Retinal pigment epithelial cell (primary cell): ENCODE measurements around the gene ITPK1.
"Not testable (repeated sequence)": the region's sequence is repeated elsewhere in the genome, so short reads cannot be mapped to it uniquely, and the experiment has no call there.

Experiments used
- DNase-seq: peaks from one replicate; pipeline ENCODE4 v3.0.0-alpha.2; 2010; ENCODE audit warnings: low read depth
- H3K4me3 ChIP-seq: 2 replicates; pipeline ENCODE4 v1.5.1; 2011; ENCODE audit warnings: mild to moderate bottlenecking, low read length, control low read depth, moderate library complexity
- TF ChIP-seq, protein P1 (sequence below): conservative IDR thresholded peaks from 2 replicates; pipeline ENCODE4 v1.5.1; 2011; ENCODE audit warnings: low read depth, low read length, control low read depth, inconsistent platforms

ITPK1 gene

DNA sequence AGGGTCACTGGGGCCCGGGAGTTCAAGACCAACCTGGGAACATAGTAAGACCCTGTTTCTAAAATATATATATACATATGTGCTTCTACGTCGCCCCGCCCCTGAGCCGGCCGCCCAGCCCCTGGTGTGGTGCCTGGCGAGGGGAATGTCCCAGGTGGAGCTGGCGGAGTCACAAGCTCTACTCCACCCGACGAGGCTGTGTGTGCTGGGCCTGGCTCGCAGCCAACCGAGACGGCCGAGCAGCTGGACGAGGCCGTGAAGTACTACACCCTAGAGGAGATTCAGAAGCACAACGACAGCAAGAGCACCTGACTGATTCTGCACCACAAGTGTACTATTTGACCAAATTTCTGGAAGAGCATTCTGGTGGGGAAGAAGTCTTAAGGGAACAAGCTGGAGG lies 22.1 kb upstream of the ITPK1 start:
- DNase-seq, result no peak
- no peak overlapping the region for H3K4me3 ChIP-seq
- TF ChIP-seq, protein P1, sequence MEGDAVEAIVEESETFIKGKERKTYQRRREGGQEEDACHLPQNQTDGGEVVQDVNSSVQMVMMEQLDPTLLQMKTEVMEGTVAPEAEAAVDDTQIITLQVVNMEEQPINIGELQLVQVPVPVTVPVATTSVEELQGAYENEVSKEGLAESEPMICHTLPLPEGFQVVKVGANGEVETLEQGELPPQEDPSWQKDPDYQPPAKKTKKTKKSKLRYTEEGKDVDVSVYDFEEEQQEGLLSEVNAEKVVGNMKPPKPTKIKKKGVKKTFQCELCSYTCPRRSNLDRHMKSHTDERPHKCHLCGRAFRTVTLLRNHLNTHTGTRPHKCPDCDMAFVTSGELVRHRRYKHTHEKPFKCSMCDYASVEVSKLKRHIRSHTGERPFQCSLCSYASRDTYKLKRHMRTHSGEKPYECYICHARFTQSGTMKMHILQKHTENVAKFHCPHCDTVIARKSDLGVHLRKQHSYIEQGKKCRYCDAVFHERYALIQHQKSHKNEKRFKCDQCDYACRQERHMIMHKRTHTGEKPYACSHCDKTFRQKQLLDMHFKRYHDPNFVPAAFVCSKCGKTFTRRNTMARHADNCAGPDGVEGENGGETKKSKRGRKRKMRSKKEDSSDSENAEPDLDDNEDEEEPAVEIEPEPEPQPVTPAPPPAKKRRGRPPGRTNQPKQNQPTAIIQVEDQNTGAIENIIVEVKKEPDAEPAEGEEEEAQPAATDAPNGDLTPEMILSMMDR, result peak; percentile 26

DNA sequence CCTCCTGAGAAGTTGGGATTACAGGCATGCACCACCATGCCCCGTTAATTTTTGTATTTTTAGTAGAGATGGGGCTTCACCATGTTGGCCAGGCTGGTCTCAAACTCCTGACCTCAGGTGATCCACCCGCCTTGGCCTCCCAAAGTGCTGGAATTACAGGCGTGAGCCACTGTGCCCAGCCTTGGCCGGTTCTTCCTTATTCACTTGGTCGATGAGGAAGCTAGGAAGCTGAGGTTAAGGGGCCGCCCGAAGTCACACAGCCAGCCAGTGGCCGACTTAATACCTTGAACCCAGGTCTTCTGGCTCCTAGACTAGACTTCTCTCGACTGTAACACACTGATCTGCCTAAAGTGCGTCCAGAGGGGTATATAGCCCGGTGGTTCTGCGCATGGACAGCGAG lies 20.8 kb upstream of the ITPK1 start:
- H3K4me3 ChIP-seq, DNase-seq: not testable (repeated sequence)

DNA sequence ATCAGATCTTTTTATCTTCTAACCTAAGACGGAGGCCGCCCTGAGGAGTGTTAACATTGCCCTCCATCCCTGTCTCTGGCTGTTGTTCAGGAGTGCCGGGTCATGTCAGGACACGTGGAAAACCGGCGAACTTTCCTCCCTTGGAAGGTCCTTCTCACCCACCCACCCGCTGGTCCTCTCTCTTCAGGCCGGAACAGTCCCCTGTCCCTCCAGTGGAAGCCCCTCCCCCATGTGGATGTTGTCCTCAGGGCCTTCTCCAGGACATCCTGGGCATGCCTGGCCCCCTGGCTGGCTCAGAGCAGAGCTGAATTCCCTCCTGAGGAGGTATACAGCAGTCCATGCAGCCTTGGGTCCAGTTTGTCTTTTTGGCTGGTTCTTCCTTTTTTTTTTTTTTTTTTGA lies 20.3 kb upstream of the ITPK1 start:
- no peak overlapping the region for H3K4me3 ChIP-seq
- no peak for DNase-seq
- TF ChIP-seq, protein P1, result no peak

DNA sequence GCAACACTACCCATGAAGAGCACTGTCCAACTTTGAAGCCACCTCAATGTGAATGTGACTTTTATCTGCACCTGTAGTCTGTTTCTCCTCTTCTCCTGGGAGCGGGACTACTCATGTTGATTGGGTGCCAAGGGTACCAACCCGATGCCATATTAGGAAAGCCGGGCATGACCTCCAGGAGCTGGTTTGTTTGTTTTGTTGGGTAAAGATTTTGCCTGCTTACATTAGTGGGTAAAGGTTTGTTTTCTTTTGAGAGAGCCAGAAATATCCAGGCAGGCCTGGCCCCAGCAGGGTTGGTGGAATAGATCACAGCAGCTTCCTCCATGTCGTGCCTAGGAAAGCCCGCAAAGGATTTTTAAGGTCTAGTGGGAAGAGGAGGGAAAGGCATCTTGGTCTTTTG lies 19.7 kb upstream of the ITPK1 start:
- TF ChIP-seq, protein P1, result no peak
- no peak overlapping the region for H3K4me3 ChIP-seq
- no peak for DNase-seq

DNA sequence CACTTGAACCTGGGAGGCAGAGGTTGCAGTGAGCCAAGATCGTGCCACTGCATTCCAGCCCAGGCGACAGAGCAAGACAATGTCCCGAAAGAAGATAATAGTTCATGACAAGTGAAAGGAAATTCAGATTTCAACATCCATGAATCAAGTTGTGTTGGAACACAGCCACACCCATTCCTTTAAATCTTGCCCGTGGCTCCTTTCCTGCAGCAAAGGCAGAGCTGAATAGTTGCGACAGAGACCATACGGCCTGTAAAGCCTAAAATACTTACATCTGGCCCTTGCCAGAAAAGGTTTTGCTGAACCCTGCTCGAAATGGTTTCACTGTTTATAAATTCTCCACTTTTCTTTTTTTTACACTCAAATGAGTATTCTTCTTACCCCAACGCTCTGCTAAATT lies 17.7 kb upstream of the ITPK1 start:
- no peak for DNase-seq
- TF ChIP-seq, protein P1, result no peak
- H3K4me3 ChIP-seq, result no peak overlapping the region

DNA sequence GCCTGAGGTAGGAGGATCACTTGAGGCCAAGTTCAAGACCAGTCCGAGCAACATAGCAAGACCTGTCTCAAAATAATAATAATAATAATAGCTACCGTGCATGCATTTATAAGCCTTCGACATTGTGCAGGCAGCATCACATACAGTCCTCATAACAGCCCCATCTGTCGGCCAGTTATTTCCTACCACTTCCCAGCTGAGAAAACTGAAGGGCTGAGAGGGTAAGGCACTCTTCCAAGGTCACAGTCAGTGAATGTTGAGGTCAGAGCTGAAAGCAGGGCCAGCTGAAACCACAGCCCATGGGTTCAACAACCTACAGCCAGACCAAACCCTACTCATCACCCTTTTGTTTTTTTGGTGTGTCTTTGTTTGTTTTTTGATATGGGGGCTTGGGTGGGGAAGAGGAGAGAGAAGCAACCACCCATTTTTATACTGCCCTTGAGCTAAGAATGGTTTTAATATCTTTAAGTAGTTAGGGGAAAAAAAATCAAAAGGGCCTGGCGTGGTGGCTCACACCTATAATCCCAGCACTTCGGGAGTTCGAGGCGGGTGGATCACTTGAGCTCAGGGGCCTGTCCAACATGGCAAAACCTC lies 16.8 kb upstream of the ITPK1 start:
- TF ChIP-seq, protein P1, result peak; percentile 64
- DNase-seq, result no peak
- no peak overlapping the region for H3K4me3 ChIP-seq

DNA sequence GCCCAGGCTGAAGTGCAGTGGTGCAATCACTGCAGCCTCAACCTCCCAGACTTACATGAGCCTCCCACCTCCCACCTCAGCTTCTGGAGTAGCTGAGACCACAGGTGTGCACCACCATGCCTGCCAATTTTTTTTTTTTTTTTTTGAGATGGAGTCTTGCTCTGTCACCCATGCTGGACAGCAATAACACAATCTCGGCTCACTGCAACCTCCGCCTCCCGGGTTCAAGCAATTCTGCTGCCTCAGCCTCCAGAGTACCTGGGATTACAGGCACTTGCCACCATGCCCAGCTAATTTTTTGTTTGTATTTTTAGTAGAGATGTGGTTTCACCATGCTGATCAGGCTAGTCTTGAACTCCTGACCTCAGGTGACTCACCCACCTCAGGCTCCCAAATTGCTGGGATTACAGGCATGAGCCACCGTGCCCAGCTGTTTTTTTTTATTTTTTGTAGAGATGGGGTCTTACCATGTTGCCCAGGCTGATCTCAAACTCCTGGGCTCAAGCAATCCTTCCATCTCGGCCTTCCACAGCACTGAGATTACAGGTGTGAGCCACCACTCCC lies 15.6 kb upstream of the ITPK1 start:
- DNase-seq, H3K4me3 ChIP-seq: not testable (repeated sequence)

DNA sequence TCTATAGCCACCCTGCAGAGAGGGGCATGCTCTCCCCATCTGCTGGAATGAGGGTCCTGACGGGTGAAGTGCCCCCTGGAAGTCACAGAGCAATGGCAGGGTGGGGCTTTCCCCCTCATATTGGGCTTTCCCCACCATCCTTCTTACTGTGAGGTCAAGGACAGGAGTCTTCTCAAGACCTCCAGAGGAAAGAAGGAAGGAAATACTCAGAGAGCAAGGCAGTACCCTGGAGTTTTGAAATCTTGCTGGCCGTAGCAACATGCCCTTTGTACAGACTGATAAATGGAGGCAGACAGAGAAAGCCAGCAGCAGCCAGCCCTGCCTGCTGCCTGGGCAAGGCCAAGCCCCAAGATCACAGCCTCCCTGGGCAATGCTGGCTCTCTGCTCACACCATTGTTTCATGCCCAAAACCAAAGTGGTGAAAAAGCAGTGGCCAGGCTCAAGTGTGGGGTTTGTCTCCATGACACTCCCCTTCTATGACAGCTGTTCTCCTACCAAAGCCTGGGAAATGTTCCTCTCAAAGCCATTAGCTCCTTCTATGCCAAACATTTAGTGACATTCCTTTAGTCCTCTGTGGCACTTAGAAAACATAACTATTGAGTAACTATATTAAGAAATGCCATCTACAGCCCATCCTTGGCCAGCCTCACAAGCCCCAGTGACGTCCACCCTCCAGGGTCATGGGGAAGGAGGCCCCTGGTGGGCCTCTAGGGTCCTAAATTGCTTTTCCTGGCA lies 13.2 kb upstream of the ITPK1 start:
- TF ChIP-seq, protein P1, result no peak
- DNase-seq, result no peak
- H3K4me3 ChIP-seq, result no peak overlapping the region
